Measurements from ENCODE around the gene DYNC2LI1. TPM values are rescaled to one million over a fixed set of nuclear protein-coding genes. Genes with fewer than 3 reads are reported as not detected.

Gene DYNC2LI1
- total RNA-seq, 1 experiment from 2014 or later: 17.7 TPM

DNA sequence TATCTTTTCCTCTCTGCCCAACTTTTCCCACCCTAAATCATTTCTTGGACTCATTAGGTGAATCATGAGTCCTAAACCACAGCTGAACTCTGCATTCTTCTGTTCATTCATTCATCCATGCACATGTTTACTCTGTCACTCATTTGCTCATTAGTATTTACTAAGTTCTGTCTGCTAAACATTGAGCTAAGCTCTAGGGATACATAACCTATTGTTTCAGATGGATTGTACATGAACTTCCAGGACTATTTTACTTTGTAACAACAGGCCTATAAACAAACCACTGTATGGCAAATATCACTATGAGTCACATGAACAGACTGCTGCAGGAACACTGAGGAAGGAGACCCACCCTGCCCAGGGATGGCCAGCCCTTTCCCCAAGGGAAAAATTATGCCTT is 14.6 kb upstream of the DYNC2LI1 start:
- intact Hi-C loops (cut with micrococcal nuclease): loop anchor here (1.0 to 2.0 kb wide), 4 partner anchors 14 to 142 kb away; no protein-coding TSS in a partner anchor
- Histone ChIP-seq H3K9ac (ENCODE audit: low read length) (peak overlapping the region; percentile 80), H3K4me2 (ENCODE audit: low read length) (peak overlapping the region; percentile 72), H3K9me2 (replicated peaks; ENCODE audit: low read length) (no peaks in the 10 kb centered on the region), H2AFZ (ENCODE audit: low read length) (peak overlapping the region; percentile 27; the same call in 1 of the 2 replicates), H3K4me3 (ENCODE audit: low read length) (no peak overlapping the region), H3K4me1 (ENCODE audit: insufficient read depth, low read length) (peaks cover 42% of the 10 kb centered on the region), H3K27me3 (ENCODE audit: low read length) (no peaks in the 10 kb centered on the region), H3K9me3 (ENCODE audit: low read length) (no peaks in the 10 kb centered on the region), H3K79me2 (ENCODE audit: low read length) (no peaks in the 10 kb centered on the region), H3K27ac (ENCODE audit: low read length) (peak overlapping the region; percentile 96), H4K20me1 (ENCODE audit: low read length) (no peaks in the 10 kb centered on the region), H3K36me3 (ENCODE audit: low read depth, low read length) (no peaks in the 10 kb centered on the region), H3F3A (ENCODE audit: low read length, unreplicated experiment) (peaks cover 9% of the 10 kb centered on the region)
- DNase-seq (peak; percentile 91), ATAC-seq (peak; percentile 96)
- CTCF ChIA-PET: no interaction called here
- POLR2A ChIA-PET (ENCODE audit: unreplicated experiment): interaction anchor here (0.6 kb wide), 1 partner anchor 17 kb away, joined by 3 read pairs; no protein-coding TSS in a partner anchor
- BruUV-seq (replicated peaks): no TSS peak
- no peak for TF ChIP-seq EZH2 (IDR thresholded peaks at IDR 0.05; ENCODE audit: low read length, unreplicated experiment)
- TF ChIP-seq, protein P1, sequence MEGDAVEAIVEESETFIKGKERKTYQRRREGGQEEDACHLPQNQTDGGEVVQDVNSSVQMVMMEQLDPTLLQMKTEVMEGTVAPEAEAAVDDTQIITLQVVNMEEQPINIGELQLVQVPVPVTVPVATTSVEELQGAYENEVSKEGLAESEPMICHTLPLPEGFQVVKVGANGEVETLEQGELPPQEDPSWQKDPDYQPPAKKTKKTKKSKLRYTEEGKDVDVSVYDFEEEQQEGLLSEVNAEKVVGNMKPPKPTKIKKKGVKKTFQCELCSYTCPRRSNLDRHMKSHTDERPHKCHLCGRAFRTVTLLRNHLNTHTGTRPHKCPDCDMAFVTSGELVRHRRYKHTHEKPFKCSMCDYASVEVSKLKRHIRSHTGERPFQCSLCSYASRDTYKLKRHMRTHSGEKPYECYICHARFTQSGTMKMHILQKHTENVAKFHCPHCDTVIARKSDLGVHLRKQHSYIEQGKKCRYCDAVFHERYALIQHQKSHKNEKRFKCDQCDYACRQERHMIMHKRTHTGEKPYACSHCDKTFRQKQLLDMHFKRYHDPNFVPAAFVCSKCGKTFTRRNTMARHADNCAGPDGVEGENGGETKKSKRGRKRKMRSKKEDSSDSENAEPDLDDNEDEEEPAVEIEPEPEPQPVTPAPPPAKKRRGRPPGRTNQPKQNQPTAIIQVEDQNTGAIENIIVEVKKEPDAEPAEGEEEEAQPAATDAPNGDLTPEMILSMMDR (conservative IDR thresholded peaks at IDR 0.05; ENCODE audit: low read depth, low read length): no peak
- TF ChIP-seq EZH2phosphoT487 (IDR thresholded peaks at IDR 0.05; ENCODE audit: borderline replicate concordance, low read length): no peak

DNA sequence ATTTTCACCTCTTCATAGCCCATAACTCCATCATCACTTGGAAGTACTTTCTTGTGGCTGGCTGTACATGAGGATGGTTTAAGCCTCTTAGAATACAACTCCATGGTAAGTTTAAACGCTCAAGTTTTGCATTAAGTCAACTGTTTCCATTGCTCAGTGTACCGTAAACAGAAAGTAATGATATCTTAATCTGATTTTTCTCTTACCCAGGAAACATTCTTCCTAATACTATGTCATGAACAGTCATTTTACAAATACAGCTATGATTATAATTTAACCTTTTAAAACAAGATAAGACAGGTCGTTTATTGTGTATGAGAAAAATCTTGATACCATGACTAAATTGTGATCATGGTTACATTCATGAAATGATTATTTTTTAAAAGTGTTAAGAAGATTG is 11.6 kb upstream of the DYNC2LI1 start:
- Histone ChIP-seq H3K27ac (ENCODE audit: low read length) (peak overlapping the region; percentile 42), H3K36me3 (ENCODE audit: low read depth, low read length) (no peaks in the 10 kb centered on the region), H3K79me2 (ENCODE audit: low read length) (no peaks in the 10 kb centered on the region), H2AFZ (ENCODE audit: low read length) (0 out of 2 replicates have a peak overlapping the region, but pooled peaks have one; percentile 15), H3F3A (ENCODE audit: low read length, unreplicated experiment) (peaks cover 9% of the 10 kb centered on the region), H3K4me3 (ENCODE audit: low read length) (no peak overlapping the region), H3K27me3 (ENCODE audit: low read length) (no peaks in the 10 kb centered on the region), H3K9ac (ENCODE audit: low read length) (no peak overlapping the region; the same call in 1 of the 2 replicates), H3K4me2 (ENCODE audit: low read length) (no peak overlapping the region), H3K9me3 (ENCODE audit: low read length) (no peaks in the 10 kb centered on the region), H4K20me1 (ENCODE audit: low read length) (no peaks in the 10 kb centered on the region), H3K9me2 (replicated peaks; ENCODE audit: low read length) (no peaks in the 10 kb centered on the region), H3K4me1 (ENCODE audit: insufficient read depth, low read length) (peaks cover 55% of the 10 kb centered on the region)
- no TSS peak for BruUV-seq (replicated peaks)
- TF ChIP-seq EZH2phosphoT487 (IDR thresholded peaks at IDR 0.05; ENCODE audit: borderline replicate concordance, low read length) (no peak), EZH2 (IDR thresholded peaks at IDR 0.05; ENCODE audit: low read length, unreplicated experiment) (no peak)
- DNase-seq (peak; percentile 50), ATAC-seq (no peak)
- ChIA-PET POLR2A (ENCODE audit: unreplicated experiment) (no interaction called here), CTCF (no interaction called here)
- intact Hi-C loops (cut with micrococcal nuclease): no loop called here

DNA sequence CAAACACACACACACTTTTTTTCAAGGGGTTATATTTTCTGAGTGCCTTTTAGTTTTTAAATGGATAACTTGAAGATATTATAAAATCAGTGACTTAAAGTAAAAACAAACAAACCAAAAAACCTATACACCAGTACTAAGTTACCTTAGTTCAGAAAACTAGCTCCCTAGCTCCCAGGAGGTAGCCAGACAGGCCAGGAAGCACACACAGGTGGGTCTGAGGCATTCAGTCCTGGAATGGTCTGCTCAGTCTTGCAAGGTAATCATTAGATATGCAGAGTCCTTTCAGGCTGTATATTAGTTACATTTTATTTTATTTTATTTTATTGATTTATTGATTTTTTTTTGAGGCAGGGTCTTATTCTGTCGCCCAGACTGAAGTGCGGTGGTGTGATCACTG is 10.7 kb upstream of the DYNC2LI1 start:
- POLR2A ChIA-PET (ENCODE audit: unreplicated experiment): no interaction called here
- intact Hi-C loops (cut with micrococcal nuclease): no loop called here

More for the DNA sequence above, 10.7 kb upstream of the DYNC2LI1 start:
- H3K79me2 ChIP-seq (ENCODE audit: low read length): no peaks in the 10 kb centered on the region
- H4K20me1 ChIP-seq (ENCODE audit: low read length): no peaks in the 10 kb centered on the region
- H3K9me2 ChIP-seq (replicated peaks; ENCODE audit: low read length): no peaks in the 10 kb centered on the region
- TF ChIP-seq EZH2phosphoT487 (IDR thresholded peaks at IDR 0.05; ENCODE audit: borderline replicate concordance, low read length) (no peak), EZH2 (IDR thresholded peaks at IDR 0.05; ENCODE audit: low read length, unreplicated experiment) (no peak)
- TF ChIP-seq, protein P1 (conservative IDR thresholded peaks at IDR 0.05; ENCODE audit: low read depth, low read length): no peak
- ATAC-seq (no peak), DNase-seq (no peak)
- H3K4me2 ChIP-seq (ENCODE audit: low read length): no peak overlapping the region
- H3K4me3 ChIP-seq (ENCODE audit: low read length): no peak overlapping the region
- no peaks in the 10 kb centered on the region for H3K36me3 ChIP-seq (ENCODE audit: low read depth, low read length)
- peaks cover 9% of the 10 kb centered on the region for H3F3A ChIP-seq (ENCODE audit: low read length, unreplicated experiment)
- H2AFZ ChIP-seq (ENCODE audit: low read length): no peak overlapping the region
- CTCF ChIA-PET: no interaction called here
- no peaks in the 10 kb centered on the region for H3K27me3 ChIP-seq (ENCODE audit: low read length)
- H3K9me3 ChIP-seq (ENCODE audit: low read length): no peaks in the 10 kb centered on the region
- H3K27ac ChIP-seq (ENCODE audit: low read length): peak overlapping the region; percentile 42; the same call in 1 of the 2 replicates
- H3K9ac ChIP-seq (ENCODE audit: low read length): no peak overlapping the region; the same call in 1 of the 2 replicates
- BruUV-seq (replicated peaks): no TSS peak
- H3K4me1 ChIP-seq (ENCODE audit: insufficient read depth, low read length): peaks cover 52% of the 10 kb centered on the region

Measured in PC-3 (cell line).